ENCODE measurements around the gene FGF1. TPM values are rescaled to one million over a fixed set of nuclear protein-coding genes. Genes with fewer than 3 reads are reported as not detected.
A peak's percentile ranks its signal among the peaks of the same experiment; 100 is the strongest.

Gene FGF1
- total and polyA plus RNA-seq, 2 donors from 2014 or later = 2.1 to 89.7 TPM

DNA sequence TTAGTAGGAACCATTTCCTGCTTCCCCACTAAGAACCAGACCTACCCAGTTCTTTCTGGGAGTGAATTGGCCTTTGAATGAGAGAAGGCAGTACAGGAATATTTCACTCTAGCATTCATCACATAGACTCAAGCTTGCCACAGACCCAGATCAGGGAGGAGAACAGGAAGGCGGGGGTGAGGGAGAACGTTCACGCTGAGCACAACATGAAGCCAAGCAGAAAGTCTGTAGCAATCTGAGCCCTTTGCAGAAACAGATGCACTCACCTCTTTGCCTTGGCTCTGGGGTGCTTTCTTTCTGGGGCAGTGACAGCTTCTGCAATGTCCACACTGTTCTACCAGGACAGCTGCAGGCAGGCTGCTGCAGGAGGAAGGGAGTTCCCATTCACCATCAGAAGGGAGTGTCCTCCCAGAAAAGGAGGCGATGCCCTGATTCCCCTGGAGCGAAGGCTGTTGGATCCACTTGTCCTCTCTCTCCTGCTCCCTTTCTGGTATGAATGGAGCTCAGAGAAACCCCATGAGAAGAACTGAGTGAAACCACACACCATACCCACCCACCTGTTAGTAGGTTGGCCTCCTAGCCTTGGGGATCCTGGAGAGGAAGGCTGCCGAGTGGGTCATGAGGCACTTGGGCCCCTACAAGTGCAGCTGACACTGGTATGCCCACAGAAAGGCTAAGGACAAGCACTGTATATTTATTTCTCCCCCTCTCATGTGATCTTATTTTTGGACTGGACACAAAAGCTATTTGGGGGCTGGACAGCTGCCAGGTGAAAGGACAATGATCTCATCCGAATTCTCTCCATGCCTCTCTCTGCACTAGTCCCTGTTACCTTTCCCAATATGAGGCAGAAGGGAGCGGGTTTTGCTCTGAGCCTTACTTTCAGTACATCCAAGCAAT, 11.7 kb upstream of the FGF1 start:
- peak overlapping the region; percentile 56 to 70 for H3K27ac ChIP-seq (ENCODE audit: low read depth in 2 of 2, low read length in 2 of 2)
- peaks cover 2 to 20% (median 16%) of the 10 kb centered on the region in 3 donors for H3K4me1 ChIP-seq (ENCODE audit: control insufficient read depth in 2 of 3, insufficient read depth in 2 of 3, low read depth in 1 of 3, low read length in 3 of 3)
- no peaks in the 10 kb centered on the region for H3K9me3 ChIP-seq (ENCODE audit: control insufficient read depth in 2 of 3, insufficient read depth in 1 of 3, low read length in 3 of 3)
- H3K4me3 ChIP-seq (ENCODE audit: low read length in 3 of 3) = peak overlapping the region in 1 of 3 donors; percentile 29
- no peaks in the 10 kb centered on the region for H3K36me3 ChIP-seq (ENCODE audit: control insufficient read depth in 2 of 3, insufficient read depth in 3 of 3, low read length in 3 of 3)
- intact Hi-C loops (cut with DNase I) = no loop called here
- DNase-seq = peak in 4 of 5 donors; percentile 28 to 76 (median 60)
- no peak for FAIRE-seq
- TF ChIP-seq, protein P1, sequence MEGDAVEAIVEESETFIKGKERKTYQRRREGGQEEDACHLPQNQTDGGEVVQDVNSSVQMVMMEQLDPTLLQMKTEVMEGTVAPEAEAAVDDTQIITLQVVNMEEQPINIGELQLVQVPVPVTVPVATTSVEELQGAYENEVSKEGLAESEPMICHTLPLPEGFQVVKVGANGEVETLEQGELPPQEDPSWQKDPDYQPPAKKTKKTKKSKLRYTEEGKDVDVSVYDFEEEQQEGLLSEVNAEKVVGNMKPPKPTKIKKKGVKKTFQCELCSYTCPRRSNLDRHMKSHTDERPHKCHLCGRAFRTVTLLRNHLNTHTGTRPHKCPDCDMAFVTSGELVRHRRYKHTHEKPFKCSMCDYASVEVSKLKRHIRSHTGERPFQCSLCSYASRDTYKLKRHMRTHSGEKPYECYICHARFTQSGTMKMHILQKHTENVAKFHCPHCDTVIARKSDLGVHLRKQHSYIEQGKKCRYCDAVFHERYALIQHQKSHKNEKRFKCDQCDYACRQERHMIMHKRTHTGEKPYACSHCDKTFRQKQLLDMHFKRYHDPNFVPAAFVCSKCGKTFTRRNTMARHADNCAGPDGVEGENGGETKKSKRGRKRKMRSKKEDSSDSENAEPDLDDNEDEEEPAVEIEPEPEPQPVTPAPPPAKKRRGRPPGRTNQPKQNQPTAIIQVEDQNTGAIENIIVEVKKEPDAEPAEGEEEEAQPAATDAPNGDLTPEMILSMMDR (IDR thresholded peaks at IDR 0.05; ENCODE audit: borderline replicate concordance, extremely low read depth, insufficient read depth) = no peak
- H3K27me3 ChIP-seq (ENCODE audit: control insufficient read depth, insufficient read depth, low read length) = no peaks in the 10 kb centered on the region
- peak overlapping the region in 1 of 3 donors; percentile 36 for H3K9ac ChIP-seq (ENCODE audit: low read length in 3 of 3)

DNA sequence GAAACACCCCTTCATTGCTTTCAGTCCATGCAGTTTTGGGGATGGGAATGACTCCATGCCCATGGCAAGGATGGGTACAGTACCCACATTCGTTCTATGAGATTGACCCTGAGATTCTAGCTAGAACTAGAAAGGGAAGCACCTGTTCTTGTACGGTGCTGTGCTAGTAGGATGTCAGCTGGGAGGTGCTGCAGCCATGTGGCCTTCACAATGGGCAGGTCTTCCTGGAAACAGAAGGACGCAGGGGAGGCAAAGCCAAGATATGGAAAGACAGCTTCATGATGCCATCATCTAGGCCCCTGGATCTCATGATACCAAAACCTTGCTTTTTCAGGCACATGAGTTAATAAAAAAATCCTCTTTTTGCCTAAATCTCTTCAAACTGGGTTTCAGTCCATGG, 10.5 kb upstream of the FGF1 start:
- Histone ChIP-seq H3K36me3 (ENCODE audit: control insufficient read depth in 2 of 3, insufficient read depth in 3 of 3, low read length in 3 of 3) (no peaks in the 10 kb centered on the region), H3K27ac (ENCODE audit: low read depth in 2 of 2, low read length in 2 of 2) (peak overlapping the region in 1 of 2 donors; percentile 70), H3K4me1 (ENCODE audit: control insufficient read depth in 2 of 3, insufficient read depth in 2 of 3, low read depth in 1 of 3, low read length in 3 of 3) (peaks cover 2 to 20% (median 16%) of the 10 kb centered on the region in 3 donors), H3K9me3 (ENCODE audit: control insufficient read depth in 2 of 3, insufficient read depth in 1 of 3, low read length in 3 of 3) (no peaks in the 10 kb centered on the region), H3K4me3 (ENCODE audit: low read length in 3 of 3) (no peak overlapping the region), H3K27me3 (ENCODE audit: control insufficient read depth, insufficient read depth, low read length) (no peaks in the 10 kb centered on the region), H3K9ac (ENCODE audit: low read length in 3 of 3) (no peak overlapping the region)
- TF ChIP-seq, protein P1 (IDR thresholded peaks at IDR 0.05; ENCODE audit: borderline replicate concordance, extremely low read depth, insufficient read depth) = no peak
- no peak for DNase-seq
- intact Hi-C loops (cut with DNase I) = no loop called here
- FAIRE-seq = no peak

GRCh38 chr5:142694092-142694856, 8.4 kb upstream of the FGF1 start:
- FAIRE-seq (no peak), DNase-seq (no peak)
- Histone ChIP-seq H3K27me3 (ENCODE audit: control insufficient read depth, insufficient read depth, low read length) (no peaks in the 10 kb centered on the region), H3K9ac (ENCODE audit: low read length in 3 of 3) (no peak overlapping the region), H3K4me3 (ENCODE audit: low read length in 3 of 3) (no peak overlapping the region), H3K9me3 (ENCODE audit: control insufficient read depth in 2 of 3, insufficient read depth in 1 of 3, low read length in 3 of 3) (no peaks in the 10 kb centered on the region), H3K4me1 (ENCODE audit: control insufficient read depth in 2 of 3, insufficient read depth in 2 of 3, low read depth in 1 of 3, low read length in 3 of 3) (peaks cover 2 to 19% (median 16%) of the 10 kb centered on the region in 3 donors), H3K36me3 (ENCODE audit: control insufficient read depth in 2 of 3, insufficient read depth in 3 of 3, low read length in 3 of 3) (no peaks in the 10 kb centered on the region), H3K27ac (ENCODE audit: low read depth in 2 of 2, low read length in 2 of 2) (no peak overlapping the region)
- TF ChIP-seq, protein P1 (IDR thresholded peaks at IDR 0.05; ENCODE audit: borderline replicate concordance, extremely low read depth, insufficient read depth) = no peak
- intact Hi-C loops (cut with DNase I) = no loop called here
